Panc1 (cell line): ENCODE measurements around the gene DAB2IP.

ENCODE experiments used
- POLR2AphosphoS5 ChIP-seq: IDR thresholded peaks from 2 replicates; pipeline ENCODE4 v1.6.1; 2012; ENCODE audit warnings: mild to moderate bottlenecking, low read depth, low read length, moderate library complexity
- TF ChIP-seq, protein P1 (sequence below): fragments of 450-650 bp; IDR thresholded peaks from 2 replicates; pipeline ENCODE4 v1.5.1; 2017; ENCODE audit warnings: mild to moderate bottlenecking

DNA sequence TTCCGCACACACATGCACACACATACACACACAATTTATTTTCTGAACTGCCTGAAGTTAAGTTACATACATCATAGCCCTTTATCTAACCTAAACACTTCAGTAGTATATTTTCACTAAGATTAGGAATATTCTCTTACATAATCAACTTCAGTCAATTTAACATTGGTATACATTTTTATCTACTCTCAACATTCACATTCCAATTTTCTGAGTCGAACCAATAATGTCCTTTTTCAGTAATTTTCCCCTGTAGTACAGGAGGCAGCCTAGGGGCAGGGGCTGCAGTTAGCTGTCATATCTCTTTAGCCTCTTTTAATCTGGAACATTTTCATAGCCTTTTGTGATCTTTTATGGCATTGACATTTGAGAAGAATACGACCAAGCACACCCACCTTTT is 150.1 kb downstream of the DAB2IP start:
- TF ChIP-seq, protein P1, sequence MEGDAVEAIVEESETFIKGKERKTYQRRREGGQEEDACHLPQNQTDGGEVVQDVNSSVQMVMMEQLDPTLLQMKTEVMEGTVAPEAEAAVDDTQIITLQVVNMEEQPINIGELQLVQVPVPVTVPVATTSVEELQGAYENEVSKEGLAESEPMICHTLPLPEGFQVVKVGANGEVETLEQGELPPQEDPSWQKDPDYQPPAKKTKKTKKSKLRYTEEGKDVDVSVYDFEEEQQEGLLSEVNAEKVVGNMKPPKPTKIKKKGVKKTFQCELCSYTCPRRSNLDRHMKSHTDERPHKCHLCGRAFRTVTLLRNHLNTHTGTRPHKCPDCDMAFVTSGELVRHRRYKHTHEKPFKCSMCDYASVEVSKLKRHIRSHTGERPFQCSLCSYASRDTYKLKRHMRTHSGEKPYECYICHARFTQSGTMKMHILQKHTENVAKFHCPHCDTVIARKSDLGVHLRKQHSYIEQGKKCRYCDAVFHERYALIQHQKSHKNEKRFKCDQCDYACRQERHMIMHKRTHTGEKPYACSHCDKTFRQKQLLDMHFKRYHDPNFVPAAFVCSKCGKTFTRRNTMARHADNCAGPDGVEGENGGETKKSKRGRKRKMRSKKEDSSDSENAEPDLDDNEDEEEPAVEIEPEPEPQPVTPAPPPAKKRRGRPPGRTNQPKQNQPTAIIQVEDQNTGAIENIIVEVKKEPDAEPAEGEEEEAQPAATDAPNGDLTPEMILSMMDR, result no peak
- no peak for TF ChIP-seq POLR2AphosphoS5
